ENCODE data around the gene DAW1.

GRCh38 chr2:227914362-227914761 lies 42.9 kb downstream of the DAW1 start:
- TF ChIP-seq PKNOX1 (IDR thresholded peaks at IDR 0.05): no peak
- TF ChIP-seq SP1 (IDR thresholded peaks at IDR 0.05): no peak
- no peak for TF ChIP-seq HDGF (IDR thresholded peaks at IDR 0.05; ENCODE audit: borderline replicate concordance)
- no peak for TF ChIP-seq FOXM1 (IDR thresholded peaks at IDR 0.05; ENCODE audit: borderline replicate concordance)
- TF ChIP-seq ELF4 (IDR thresholded peaks at IDR 0.05): no peak
- no peak for TF ChIP-seq FOXK2 (IDR thresholded peaks at IDR 0.05)
- TF ChIP-seq ARNT (IDR thresholded peaks at IDR 0.05): no peak
- no peak for TF ChIP-seq BHLHE40 (IDR thresholded peaks at IDR 0.05; ENCODE audit: borderline replicate concordance)
- TF ChIP-seq FOXA1 (IDR thresholded peaks at IDR 0.05): no peak
- TF ChIP-seq L3MBTL2 (conservative IDR thresholded peaks at IDR 0.05): no peak

All from HEK293T (cell line).